Fibroblast of lung (primary cell): ENCODE results near the gene ZCCHC14.
"Not testable (repeated sequence)": the region's sequence is repeated elsewhere in the genome, so short reads cannot be mapped to it uniquely, and the experiment has no call there.

Experiments used
- CTCF ChIP-seq, 2 donors: IDR thresholded peaks in 1 of 2; conservative IDR thresholded peaks in 1 of 2; 1 replicate in 1 of 2; 2 replicates in 1 of 2; pipeline ENCODE4 v1.5.1; 2011 to 2012; ENCODE audit warnings: low read length in 2 of 2, control low read depth in 1 of 2, inconsistent platforms in 1 of 2, low read depth in 1 of 2, mild to moderate bottlenecking in 1 of 2
- EZH2 ChIP-seq: IDR thresholded peaks from 2 replicates; pipeline ENCODE4 v1.5.1; 2012; ENCODE audit warnings: low read length, control low read depth, mild to moderate bottlenecking; ENCODE audit errors: missing control alignments

DNA sequence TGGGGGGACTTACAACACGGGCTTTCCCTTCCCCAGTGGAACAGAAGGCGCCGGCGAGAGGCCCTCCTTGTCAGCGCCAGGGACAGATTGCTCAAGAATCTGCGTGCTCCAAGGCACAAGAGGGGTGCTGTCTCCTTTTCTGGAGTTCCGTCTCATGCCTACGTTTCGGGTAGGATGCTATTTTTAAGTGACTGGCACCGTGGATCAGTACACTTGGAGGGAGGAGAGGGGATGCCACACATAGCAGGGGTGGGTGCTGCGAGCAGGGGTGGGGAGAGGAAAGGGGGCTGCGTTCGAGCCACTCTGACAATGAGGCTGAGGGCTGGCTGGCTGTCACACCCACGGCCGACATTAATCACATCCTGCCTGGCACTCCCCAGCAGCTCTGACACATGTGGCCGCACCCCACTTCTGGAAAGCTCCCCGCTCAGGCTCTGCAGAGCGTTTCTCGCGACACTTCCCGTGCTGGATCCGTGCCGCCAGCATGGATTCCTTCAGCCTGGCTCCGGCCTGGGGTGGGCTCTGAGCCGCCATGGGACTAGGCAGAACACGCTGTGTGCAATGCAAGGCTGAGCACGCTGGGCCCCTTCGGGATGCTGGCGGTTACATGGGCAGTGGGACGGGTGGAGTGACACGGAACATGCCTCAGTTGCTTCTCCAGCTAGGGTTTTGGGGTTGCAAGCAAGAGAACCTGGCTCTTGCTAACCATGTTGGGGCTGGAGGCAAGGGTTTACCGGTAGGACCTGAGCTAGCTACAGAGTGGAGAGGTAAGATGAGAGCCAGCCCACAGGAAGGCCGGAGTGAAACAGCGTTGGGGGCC is 25.0 kb upstream of the ZCCHC14 start:
- not testable (repeated sequence) for TF ChIP-seq EZH2; CTCF (conservative IDR thresholded peaks at IDR 0.05 in 1 of 2, IDR thresholded peaks at IDR 0.05 in 1 of 2; ENCODE audit: low read depth in 1 of 2, low read length in 2 of 2)
